UCSD-AML1 (cell line): ENCODE measurements around the gene DDX1.
"Not testable (repeated sequence)": the region's sequence is repeated elsewhere in the genome, so short reads cannot be mapped to it uniquely, and the experiment has no call there.

Source experiments
- DNase-seq: peaks from one replicate; lab custom pipeline; 2025; ENCODE audit not compliant: unreplicated experiment; lab: John Stamatoyannopoulos, UW

The DDX1 gene

GRCh38 chr2:15672961-15673918 lies 81.6 kb downstream of the DDX1 start:
- DNase-seq = no peak

- DNase-seq = no peak
Observed at GRCh38 chr2:15673919-15674636, 82.4 kb downstream of the DDX1 start.

DNA sequence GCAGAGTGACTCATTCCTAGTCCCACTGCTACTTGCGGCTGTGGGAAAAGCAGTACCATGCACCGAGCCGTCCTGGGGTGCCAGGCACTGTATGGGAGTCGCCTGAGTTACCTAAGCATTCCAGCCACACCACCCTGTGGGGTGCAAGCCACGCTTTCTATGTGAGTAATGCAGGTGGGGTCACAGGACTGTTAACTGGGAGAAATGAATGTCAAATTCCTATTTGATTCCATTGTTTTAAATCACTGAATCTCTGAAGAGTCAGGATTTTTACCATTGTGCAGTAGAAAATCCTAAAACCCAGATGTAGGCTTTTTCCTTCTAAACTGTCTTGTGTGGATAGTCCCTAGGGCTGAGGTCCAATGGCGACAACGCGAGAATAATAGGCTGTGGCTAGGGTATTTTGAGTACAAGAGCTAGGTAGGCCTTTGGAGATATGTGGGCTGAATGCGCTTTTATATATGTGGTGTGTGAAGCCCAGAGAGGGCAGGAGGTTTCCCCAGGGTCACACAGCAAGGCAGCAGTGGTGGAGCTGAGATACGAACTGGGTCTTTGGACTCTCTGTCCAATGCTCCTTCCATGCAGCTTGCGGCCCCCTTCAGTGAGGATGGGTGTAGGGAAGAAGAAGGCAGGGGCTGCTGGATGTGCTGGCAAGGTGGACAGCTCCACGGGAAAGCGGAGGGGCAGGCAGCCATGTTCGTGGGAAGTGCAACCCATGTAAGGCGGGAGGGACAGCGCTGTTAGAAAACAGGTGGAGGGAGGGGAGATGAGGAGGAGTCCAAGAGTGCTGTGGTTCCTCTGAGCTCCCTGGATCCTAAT lies 83.2 kb downstream of the DDX1 start:
- no peak for DNase-seq

DNA sequence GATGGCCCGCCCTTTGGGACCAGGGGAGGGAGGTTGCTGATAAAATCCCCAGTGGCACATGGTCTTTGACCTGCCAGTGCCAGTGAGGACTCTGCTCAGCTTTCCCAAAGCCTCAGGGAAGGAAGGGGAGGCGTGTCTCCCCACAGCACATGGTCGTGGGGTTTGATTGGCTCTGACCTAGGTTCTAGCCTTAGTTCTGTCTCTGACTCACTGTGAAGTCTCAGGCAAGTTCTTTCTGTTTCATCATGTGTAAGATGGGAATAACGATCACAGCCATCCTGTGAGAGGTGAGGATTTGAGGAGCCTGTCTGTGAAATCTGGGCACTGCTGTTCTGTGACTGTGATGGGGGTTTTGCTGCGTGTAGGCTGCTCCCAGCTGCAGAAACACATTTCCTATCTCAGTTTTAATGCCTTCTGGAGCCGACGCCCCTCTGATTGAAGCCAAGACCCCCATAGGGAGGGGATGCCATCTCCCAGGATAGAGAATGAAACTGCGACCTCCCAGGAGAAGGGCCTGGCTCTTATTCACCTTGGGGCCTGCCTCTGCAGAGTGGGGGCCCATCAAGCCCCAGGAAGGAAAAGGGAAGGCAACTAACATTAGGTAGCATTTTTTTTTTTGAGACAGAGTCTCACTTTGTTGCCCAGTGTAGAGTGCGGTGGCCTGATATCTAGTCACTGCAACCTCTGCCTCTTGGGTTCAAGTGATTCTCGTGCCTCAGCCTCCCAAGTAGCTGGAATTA lies 84.0 kb downstream of the DDX1 start:
- no peak for DNase-seq

DNA sequence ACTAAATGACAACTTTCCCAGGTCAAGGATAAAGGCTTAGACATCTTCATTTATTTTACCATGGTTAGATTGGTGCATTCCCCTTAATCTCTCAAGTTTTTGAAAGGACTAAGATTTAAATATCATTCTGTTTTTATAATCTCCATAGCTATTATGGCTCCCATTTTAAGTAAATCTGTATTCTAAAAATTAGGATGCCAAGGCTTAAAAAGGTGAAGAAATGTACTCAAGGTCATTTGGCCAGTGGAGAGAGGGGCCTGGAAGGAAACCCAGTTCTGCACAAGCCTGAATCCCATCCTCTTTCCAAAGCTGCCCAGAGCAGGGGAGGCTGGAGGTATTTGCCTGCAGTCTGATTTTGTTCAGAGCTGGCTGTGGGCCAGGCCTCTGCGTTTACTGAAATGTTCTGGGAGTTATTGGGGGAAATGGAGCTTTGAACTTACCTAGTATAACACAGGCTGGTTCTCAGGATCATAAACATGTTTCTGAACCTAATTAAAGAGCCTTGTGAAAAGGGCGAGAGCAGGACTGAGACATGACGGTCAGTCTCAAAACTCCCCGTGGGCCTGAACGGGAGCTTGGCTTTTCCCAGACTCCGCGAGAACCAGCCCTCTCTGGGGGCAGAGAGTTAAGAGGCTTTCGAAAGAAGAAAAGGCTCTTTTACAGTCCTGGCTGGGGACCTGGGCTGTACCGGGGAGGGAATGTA lies 85.6 kb downstream of the DDX1 start:
- no peak for DNase-seq

DNA sequence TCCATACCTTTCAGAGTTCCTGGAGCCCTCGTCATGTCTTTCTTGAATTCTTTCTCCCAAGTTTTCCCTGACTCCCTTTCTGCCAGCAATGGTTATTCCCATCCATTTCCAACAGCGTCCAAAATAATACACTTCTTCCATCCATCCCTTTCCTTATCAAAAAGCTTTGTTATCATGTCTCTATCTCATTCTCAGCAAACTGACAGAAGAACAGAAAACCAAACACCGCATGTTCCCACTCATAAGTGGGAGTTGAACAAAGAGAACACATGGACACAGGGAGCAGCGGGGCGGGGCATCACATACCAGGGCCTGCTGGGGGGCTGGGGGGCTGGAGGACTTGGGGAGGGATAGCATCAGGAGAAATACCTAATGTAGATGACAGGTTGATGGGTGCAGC lies 86.7 kb downstream of the DDX1 start:
- DNase-seq = no peak

DNA sequence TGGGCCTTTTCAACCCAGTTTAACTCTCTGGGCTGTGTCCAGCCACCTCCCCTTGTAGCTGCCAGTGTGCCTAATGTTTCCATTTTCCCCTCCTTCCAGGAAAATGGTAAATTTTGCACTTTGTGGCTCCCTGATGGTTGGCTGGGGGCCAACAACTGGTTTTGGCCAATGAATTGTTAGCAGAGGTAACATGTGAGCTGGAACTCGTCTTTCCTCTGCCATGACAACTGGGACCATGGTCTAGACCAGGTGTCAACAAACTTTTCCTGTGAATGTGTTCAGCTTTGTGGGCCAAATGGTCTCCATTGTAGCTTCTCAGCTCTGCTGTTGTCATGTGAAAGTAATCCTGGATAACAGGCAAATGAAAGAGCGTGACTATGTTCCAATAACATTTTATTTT lies 87.2 kb downstream of the DDX1 start:
- no peak for DNase-seq

- DNase-seq = no peak
Observed at GRCh38 chr2:15679386-15679924, 87.8 kb downstream of the DDX1 start.

DNA sequence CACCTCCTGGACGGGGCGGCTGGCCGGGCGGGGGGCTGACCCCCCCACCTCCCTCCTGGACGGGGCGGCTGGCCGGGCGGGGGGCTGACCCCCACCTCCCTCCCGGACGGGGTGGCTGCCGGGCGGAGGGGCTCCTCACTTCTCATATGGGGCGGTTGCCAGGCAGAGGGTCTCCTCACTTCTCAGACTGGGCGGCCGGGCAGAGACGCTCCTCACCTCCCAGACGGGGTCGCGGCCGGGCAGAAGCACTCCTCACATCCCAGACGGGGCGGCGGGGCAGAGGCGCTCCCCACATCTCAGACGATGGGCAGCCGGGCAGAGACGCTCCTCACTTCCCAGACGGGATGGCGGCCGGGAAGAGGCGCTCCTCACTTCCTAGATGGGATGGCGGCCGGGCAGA lies 88.5 kb downstream of the DDX1 start:
- DNase-seq = not testable (repeated sequence)
